Sigmoid colon (tissue), 7 donors: Measurements from ENCODE around the gene HADHB. TPM values are rescaled to one million over a fixed set of nuclear protein-coding genes. Genes with fewer than 3 reads are reported as not detected.
A peak's percentile ranks its signal among the peaks of the same experiment; 100 is the strongest.

Experiments used
- DNase-seq: peaks from one replicate; pipeline ENCODE4 v3.0.0-alpha.2; 2019
- H3K27ac ChIP-seq, 4 donors: fragments of 200-600 bp; sonication (generic); one replicate each; pipeline ENCODE4 v1.5.1; 2016 to 2019; ENCODE audit warnings: mild to moderate bottlenecking in 1 of 4
- H3K27me3 ChIP-seq, 3 donors: fragments of 200-600 bp; sonication (generic); one replicate each; pipeline ENCODE4 v1.5.1; 2019; ENCODE audit warnings: mild to moderate bottlenecking in 1 of 3
- H3K36me3 ChIP-seq, 4 donors: fragments of 200-600 bp; sonication (generic); one replicate each; pipeline ENCODE4 v1.5.1; 2016 to 2019
- H3K4me1 ChIP-seq, 4 donors: fragments of 200-600 bp; sonication (generic); one replicate each; pipeline ENCODE4 v1.5.1; 2017 to 2019
- H3K4me3 ChIP-seq, 4 donors: fragments of 200-600 bp; sonication (generic); one replicate each; pipeline ENCODE4 v1.5.1; 2017 to 2019; ENCODE audit warnings: mild to moderate bottlenecking in 2 of 4, moderate library complexity in 1 of 4
- H3K9me3 ChIP-seq, 4 donors: fragments of 200-600 bp in 3 of 4; sonication (generic) in 3 of 4; one replicate each; pipeline versions ENCODE4 v1.5.1 to v1.6.1; 2013 to 2019
- CTCF ChIP-seq, 4 experiments: fragments of 450-650 bp in 3 of 4; fragments of 200-600 bp in 1 of 4; IDR thresholded peaks; one replicate each; pipeline ENCODE4 v1.5.1; 2016 to 2019; ENCODE audit warnings: antibody characterized with exemption in 4 of 4, mild to moderate bottlenecking in 3 of 4, moderate library complexity in 2 of 4
- EP300 ChIP-seq, 4 donors: sonication (generic); formaldehyde crosslinking; IDR thresholded peaks; one replicate each; pipeline ENCODE4 v1.6.1; 2017; ENCODE audit warnings: antibody characterized with exemption in 4 of 4
- POLR2A ChIP-seq, 2 donors: fragments of 450-650 bp; IDR thresholded peaks; one replicate each; pipeline ENCODE4 v1.6.1; 2016; ENCODE audit warnings: antibody characterized with exemption in 2 of 2, mild to moderate bottlenecking in 2 of 2, moderate library complexity in 2 of 2
- POLR2AphosphoS5 ChIP-seq, 4 donors: sonication (generic); formaldehyde crosslinking; IDR thresholded peaks; one replicate each; pipeline ENCODE4 v1.6.1; 2017; ENCODE audit warnings: antibody characterized with exemption in 4 of 4
- WGBS, 2 donors: extraction: QIAGEN DNeasy Blood & Tissue Kit; methylation state at CpG; one replicate each; pipeline ENCODE4 v1.1.7; 2013; 5-methylcytosine and 5-hydroxymethylcytosine counted together
- intact Hi-C: fragments of 100-400 bp; cut with DNase I; formaldehyde crosslinking; loops from one replicate; pipeline ENCODE4 v1.15.1; 2023
- polyA plus RNA-seq, 3 donors: library from polyadenylated mRNA; stranded (reverse); fragments of 200-250 nt; gene quantifications; one replicate each; pipeline ENCODE4 v1.2.3, GENCODE V29; 2013
- total RNA-seq, 4 donors: library from RNA; depleted of rRNA; stranded (reverse); fragments of >200 nt; gene quantifications; one replicate each; pipeline ENCODE4 v1.1.0, GENCODE V29; 2016
- donor health status: healthy with polysubstance abuse.
- donor health status: Bipolar disorder and iron deficiency.
- donor health status: healthy.

Gene HADHB
- total and polyA plus RNA-seq, 7 donors, result 82.8 to 212 (median 120) TPM

- Histone ChIP-seq H3K36me3 (peaks cover 17 to 100% (median 77%) of the 10 kb centered on the region in 4 donors), H3K9me3 (no peaks in the 10 kb centered on the region), H3K4me1 (no peaks in the 10 kb centered on the region), H3K27me3 (no peaks in the 10 kb centered on the region), H3K27ac (no peak overlapping the region), H3K4me3 (no peak overlapping the region)
- intact Hi-C loops, result no loop called here
- DNase-seq, result no peak
- WGBS, 2 donors, result 98 to 99% methylated on average over 2 of the region's 2 CpGs
- no peak for TF ChIP-seq POLR2AphosphoS5 (IDR thresholded peaks at IDR 0.05)
- TF ChIP-seq POLR2A (IDR thresholded peaks at IDR 0.05), result no peak
- no peak for TF ChIP-seq CTCF (IDR thresholded peaks at IDR 0.05)
Measured at GRCh38 chr2:26230806-26231205, 13.9 kb upstream of the HADHB start.

- H3K27me3 ChIP-seq, result no peaks in the 10 kb centered on the region
- peaks cover 8 to 86% (median 67%) of the 10 kb centered on the region in 4 donors for H3K36me3 ChIP-seq
- H3K4me1 ChIP-seq, result peaks cover 0 to 11% (median 6%) of the 10 kb centered on the region in 4 donors
- H3K4me3 ChIP-seq, result no peak overlapping the region
- intact Hi-C loops, result no loop called here
- WGBS, 2 donors, result 91 to 94% methylated on average over 9 of the region's 9 CpGs
- no peak for TF ChIP-seq POLR2A (IDR thresholded peaks at IDR 0.05)
- peak in 1 of 4 experiments; percentile 22 for TF ChIP-seq CTCF (IDR thresholded peaks at IDR 0.05)
- no peak for DNase-seq
- no peaks in the 10 kb centered on the region for H3K9me3 ChIP-seq
- H3K27ac ChIP-seq, result no peak overlapping the region
Measured at GRCh38 chr2:26235089-26235488, 9.7 kb upstream of the HADHB start.

GRCh38 chr2:26237868-26238267 lies 6.9 kb upstream of the HADHB start:
- no peaks in the 10 kb centered on the region for H3K9me3 ChIP-seq
- no peaks in the 10 kb centered on the region for H3K27me3 ChIP-seq
- H3K4me3 ChIP-seq, result no peak overlapping the region
- peaks cover 7 to 59% (median 42%) of the 10 kb centered on the region in 4 donors for H3K36me3 ChIP-seq
- H3K27ac ChIP-seq, result no peak overlapping the region
- intact Hi-C loops, result no loop called here
- peaks cover 0 to 30% (median 29%) of the 10 kb centered on the region in 4 donors for H3K4me1 ChIP-seq
- TF ChIP-seq CTCF (IDR thresholded peaks at IDR 0.05) (no peak), POLR2A (IDR thresholded peaks at IDR 0.05) (no peak), EP300 (IDR thresholded peaks at IDR 0.05) (no peak), POLR2AphosphoS5 (IDR thresholded peaks at IDR 0.05) (no peak)
- WGBS, 2 donors, result 91 to 97% methylated on average over 1 of the region's 1 CpG
- DNase-seq, result no peak

GRCh38 chr2:26238311-26238958 lies 6.3 kb upstream of the HADHB start:
- Histone ChIP-seq H3K4me3 (no peak overlapping the region), H3K4me1 (peaks cover 0 to 36% (median 35%) of the 10 kb centered on the region in 4 donors), H3K36me3 (peaks cover 4 to 53% (median 36%) of the 10 kb centered on the region in 4 donors), H3K9me3 (no peaks in the 10 kb centered on the region), H3K27me3 (no peaks in the 10 kb centered on the region), H3K27ac (peak overlapping the region in 1 of 4 donors; percentile 2)
- DNase-seq, result no peak
- intact Hi-C loops, result no loop called here
- TF ChIP-seq POLR2A (IDR thresholded peaks at IDR 0.05), result no peak
- TF ChIP-seq CTCF (IDR thresholded peaks at IDR 0.05), result no peak
- TF ChIP-seq EP300 (IDR thresholded peaks at IDR 0.05), result no peak
- no peak for TF ChIP-seq POLR2AphosphoS5 (IDR thresholded peaks at IDR 0.05)
- 88 to 95% methylated on average over 4 of the region's 4 CpGs for WGBS, 2 donors
